Omental fat pad (tissue), 4 donors: ENCODE data around the gene DDX47. TPM values are rescaled to one million over a fixed set of nuclear protein-coding genes. Genes with fewer than 3 reads are reported as not detected.
A peak's percentile ranks its signal among the peaks of the same experiment; 100 is the strongest.
"Not testable (repeated sequence)": the region's sequence is repeated elsewhere in the genome, so short reads cannot be mapped to it uniquely, and the experiment has no call there.

Experiments
- ATAC-seq: fragments of 150-250 bp; one replicate; pipeline ENCODE4 v1.9.1; 2016; ENCODE audit warnings: mild to moderate bottlenecking, moderate library complexity; ENCODE audit not compliant: low FRiP score
- DNase-seq: peaks from one replicate; pipeline ENCODE4 v3.0.0-alpha.2; 2019; ENCODE audit warnings: low spot score
- CTCF ChIP-seq, 3 donors: fragments of 450-650 bp; IDR thresholded peaks; one replicate each; pipeline ENCODE4 v1.5.1; 2016 to 2017; ENCODE audit warnings: antibody characterized with exemption in 3 of 3, mild to moderate bottlenecking in 3 of 3, moderate library complexity in 2 of 3
- small RNA-seq: library from RNA; depleted of rRNA; stranded (forward); fragments of <200 nt; gene quantifications from one replicate; pipeline ENCODE3, GENCODE V24; 2016
- total RNA-seq, 4 donors: library from RNA; depleted of rRNA; stranded (reverse); fragments of >200 nt; gene quantifications; one replicate each; pipeline ENCODE4 v1.1.0, GENCODE V29; 2016

DDX47 gene
- total RNA-seq, 4 donors from 2014 or later, result 37.4 to 82.0 (median 51.1) TPM

GRCh38 chr12:12872139-12872933 is 59.2 kb downstream of the DDX47 start:
- ATAC-seq, result peak; percentile 76
- no peak for DNase-seq
- no peak for TF ChIP-seq CTCF (IDR thresholded peaks at IDR 0.05)

DNA sequence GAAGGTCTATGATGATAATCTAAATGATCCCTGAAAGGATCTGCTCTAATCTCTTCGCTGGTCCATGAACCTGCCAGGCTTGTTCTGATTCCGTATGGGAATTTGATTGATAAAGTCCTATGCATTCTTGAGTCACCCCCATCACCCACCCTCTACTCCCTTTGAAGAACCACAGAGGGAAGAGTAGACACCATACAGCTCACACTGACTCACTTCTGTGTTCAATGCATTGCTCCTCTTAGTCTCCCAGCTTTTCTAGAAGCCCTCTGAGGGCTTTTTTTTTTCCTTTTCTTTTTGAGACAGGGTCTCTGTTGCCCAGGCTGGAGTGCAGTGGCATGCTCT is 59.8 kb downstream of the DDX47 start:
- DNase-seq (no peak), ATAC-seq (no peak)
- TF ChIP-seq CTCF (IDR thresholded peaks at IDR 0.05), result no peak

GRCh38 chr12:12874029-12874428 is 60.9 kb downstream of the DDX47 start:
- ATAC-seq (no peak), DNase-seq (no peak)

DNA sequence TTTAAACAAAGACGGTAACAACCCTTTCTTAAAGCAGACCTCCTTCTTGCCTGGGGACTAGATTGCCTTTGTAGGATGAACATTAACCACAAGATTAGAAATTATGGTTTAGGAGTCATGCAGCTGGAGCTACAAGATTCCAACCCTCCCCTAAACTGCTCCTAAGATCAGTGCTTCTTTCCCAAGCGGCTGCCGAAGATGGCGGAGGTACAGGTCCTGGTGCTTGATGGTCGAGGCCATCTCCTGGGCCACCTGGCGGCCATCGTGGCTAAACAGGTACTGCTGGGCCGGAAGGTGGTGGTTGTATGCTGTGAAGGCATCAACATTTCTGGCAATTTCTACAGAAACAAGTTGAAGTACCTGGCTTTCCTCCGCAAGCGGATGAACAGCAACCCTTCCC is 62.2 kb downstream of the DDX47 start:
- not testable (repeated sequence) for DNase-seq, ATAC-seq

More at GRCh38 chr12:12874029-12874428, 60.9 kb downstream of the DDX47 start:
- no peak for TF ChIP-seq CTCF (IDR thresholded peaks at IDR 0.05)

GRCh38 chr12:12877153-12877768 is 64.1 kb downstream of the DDX47 start:
- no peak for TF ChIP-seq CTCF (IDR thresholded peaks at IDR 0.05)
- no peak for ATAC-seq
- no peak for DNase-seq

GRCh38 chr12:12877781-12878455 is 64.8 kb downstream of the DDX47 start:
- ATAC-seq (no peak), DNase-seq (no peak)
- no peak for TF ChIP-seq CTCF (IDR thresholded peaks at IDR 0.05)

Small RNAs within 50 kb of the gene (small RNA-seq; reads per million reads assigned to genes)
- not detected for gene AC007215.1
- not detected for gene MIR613

Other genes with a start within 250 kb of the DDX47 start
- 10 to 100 TPM; 53.0 to 73.9 (median 63.1) TPM for gene CREBL2, start 201.5 kb upstream of the DDX47 start, total RNA-seq
- 1 to 10 TPM in 2 of 4 donors, under 1 TPM in 1, not detected in 1; 0.38 to 1.3 (median 1.2) TPM for gene GPR19, start 117.2 kb upstream of the DDX47 start, total RNA-seq
- gene CDKN1B, start 96.0 kb upstream of the DDX47 start, total RNA-seq, result 10 to 100 TPM; 18.4 to 86.2 (median 26.5) TPM
- 100 to 1,000 TPM in 3 of 4 donors, 10 to 100 TPM in 1; 96.4 to 336 (median 119) TPM for gene APOLD1, start 27.7 kb upstream of the DDX47 start, total RNA-seq
- 100 to 1,000 TPM in 2 of 4 donors, 10 to 100 TPM in 2; 11.3 to 284 (median 88.4) TPM for gene GPRC5A, start 78.2 kb downstream of the DDX47 start, total RNA-seq
- not detected for gene GPRC5D, start 138.8 kb downstream of the DDX47 start, total RNA-seq
- gene HEBP1, start 186.9 kb downstream of the DDX47 start, total RNA-seq, result 10 to 100 TPM; 44.5 to 78.0 (median 49.0) TPM
- gene FAM234B, start 231.0 kb downstream of the DDX47 start, total RNA-seq, result 10 to 100 TPM in 1 of 4 donors, 1 to 10 TPM in 3; 6.3 to 14.2 (median 7.5) TPM